A549 (cell line): ENCODE data around the gene GNAL. TPM values are rescaled to one million over a fixed set of nuclear protein-coding genes. Genes with fewer than 3 reads are reported as not detected.

Experiments
- ATAC-seq, 2 experiments: fragments of 200-7000 bp in 1 of 2; fragments of >200 bp in 1 of 2; cut with Nextera tagmentation in 1 of 2; cut with Tn5 transposase in 1 of 2; 3 replicates each; pipeline versions ENCODE4 v1.8.0 to v1.9.1; 2018 to 2020; ENCODE audit warnings: mild to moderate bottlenecking in 1 of 2, moderate library complexity in 1 of 2
- CTCF ChIA-PET: fragments of 300-600 bp; sonication (Branson Sonifier 250); formaldehyde crosslinking; extraction: SDS; loops from one replicate; lab custom pipeline; 2021; ENCODE audit warnings: antibody characterized with exemption, inconsistent platforms; lab: Yijun Ruan, JAX
- POLR2A ChIA-PET: fragments of 350-600 bp; formaldehyde crosslinking; extraction: SDS; loops from one replicate; lab custom pipeline; 2021; ENCODE audit warnings: antibody characterized with exemption, inconsistent platforms; lab: Yijun Ruan, JAX
- DNase-seq, 2 experiments: peaks; one replicate each; pipeline versions ENCODE4 v3.0.0 to v3.0.0-alpha.2; 2011 to 2016; ENCODE audit warnings: low read depth in 1 of 2, low spot score in 1 of 2
- FAIRE-seq: peaks from 2 replicates; lab custom pipeline; 2011; peaks lifted over from hg19 to GRCh38; lab: Jason Lieb, UNC
- H3K27ac ChIP-seq, 2 experiments: fragments of >200 bp; sonication (Bioruptor Twin); formaldehyde crosslinking; 3 replicates each; pipeline ENCODE4 v1.5.1; 2016 to 2017
- H3K4me1 ChIP-seq: fragments of >200 bp; sonication (Bioruptor Twin); formaldehyde crosslinking; 3 replicates; pipeline ENCODE4 v1.6.1; 2016
- H3K4me2 ChIP-seq: fragments of >200 bp; sonication (Bioruptor Twin); formaldehyde crosslinking; 3 replicates; pipeline ENCODE4 v1.6.1; 2016
- H3K4me3 ChIP-seq: fragments of >200 bp; sonication (Bioruptor Twin); formaldehyde crosslinking; 3 replicates; pipeline ENCODE4 v1.5.1; 2016
- H3K9me3 ChIP-seq: fragments of >200 bp; sonication (Bioruptor Twin); formaldehyde crosslinking; 3 replicates; pipeline ENCODE4 v1.6.1; 2016
- BHLHE40 ChIP-seq: IDR thresholded peaks from 2 replicates; pipeline ENCODE4 v1.6.1; 2012; ENCODE audit warnings: low read depth, low read length, inconsistent platforms
- CEBPB ChIP-seq, 2 experiments: fragments of >200 bp in 1 of 2; sonication (Bioruptor Twin) in 1 of 2; formaldehyde crosslinking in 1 of 2; IDR thresholded peaks; 2 replicates each; pipeline ENCODE4 v1.6.1; 2012 to 2016
- CHD2 ChIP-seq: fragments of 150-350 bp; IDR thresholded peaks from 2 replicates; pipeline ENCODE4 v1.6.1; 2014; ENCODE audit warnings: low read length; ENCODE audit not compliant: partially characterized antibody
- EHF ChIP-seq: fragments of 250-450 bp; sonication (Bioruptor Pico); IDR thresholded peaks from 2 replicates; pipeline ENCODE4 v1.5.0; 2020; ENCODE audit warnings: mild to moderate bottlenecking
- ESRRA ChIP-seq: fragments of 150-350 bp; IDR thresholded peaks from 2 replicates; pipeline ENCODE4 v1.6.1; 2014; ENCODE audit warnings: mild to moderate bottlenecking, low read length, borderline replicate concordance
- FOSL2 ChIP-seq, 2 experiments: fragments of 450-650 bp in 1 of 2; fragments of >200 bp in 1 of 2; sonication (Bioruptor Twin) in 1 of 2; formaldehyde crosslinking; IDR thresholded peaks; 2 replicates each; pipeline versions ENCODE4 v1.5.0 to v1.6.1; 2016 to 2020; ENCODE audit warnings: mild to moderate bottlenecking in 1 of 2, moderate library complexity in 1 of 2
- FOXS1 ChIP-seq: fragments of 250-450 bp; sonication (Bioruptor Pico); IDR thresholded peaks from 2 replicates; pipeline ENCODE4 v1.5.0; 2020; ENCODE audit warnings: mild to moderate bottlenecking, moderate library complexity
- HEYL ChIP-seq: fragments of 250-450 bp; sonication (Bioruptor Pico); IDR thresholded peaks from 2 replicates; pipeline ENCODE4 v1.8.0; 2021; ENCODE audit warnings: mild to moderate bottlenecking, moderate library complexity
- HOXB5 ChIP-seq: fragments of 250-450 bp; sonication (Bioruptor Pico); IDR thresholded peaks from 2 replicates; pipeline ENCODE4 v1.5.0; 2020; ENCODE audit warnings: mild to moderate bottlenecking, moderate library complexity
- MAZ ChIP-seq: fragments of 150-350 bp; IDR thresholded peaks from 2 replicates; pipeline ENCODE4 v1.6.1; 2014; ENCODE audit warnings: antibody characterized with exemption, low read depth, low read length, borderline replicate concordance
- NR3C1 ChIP-seq: fragments of >200 bp; sonication (Bioruptor Twin); formaldehyde crosslinking; IDR thresholded peaks from 3 replicates; pipeline ENCODE4 v1.6.1; 2017
- PHF8 ChIP-seq: fragments of 200-600 bp; sonication (generic); IDR thresholded peaks from 2 replicates; pipeline ENCODE4 v1.6.1; 2016; ENCODE audit warnings: low read depth, mild to moderate bottlenecking, antibody characterized with exemption, moderate library complexity, borderline replicate concordance
- POLR2A ChIP-seq: IDR thresholded peaks from 2 replicates; pipeline ENCODE4 v1.6.1; 2012; ENCODE audit warnings: mild to moderate bottlenecking, low read length
- RAD21 ChIP-seq, 2 experiments: fragments of >200 bp in 1 of 2; sonication (Bioruptor Twin) in 1 of 2; formaldehyde crosslinking in 1 of 2; IDR thresholded peaks in 1 of 2; conservative IDR thresholded peaks in 1 of 2; 2 replicates in 1 of 2; 3 replicates in 1 of 2; pipeline ENCODE4 v1.6.1; 2012 to 2018; ENCODE audit warnings: inconsistent platforms in 1 of 2
- RCOR1 ChIP-seq: fragments of 150-350 bp; IDR thresholded peaks from 2 replicates; pipeline ENCODE4 v1.6.1; 2014; ENCODE audit warnings: antibody characterized with exemption, low read length, low read depth
- RNF2 ChIP-seq: fragments of 200-600 bp; sonication (generic); IDR thresholded peaks from 2 replicates; pipeline ENCODE4 v1.6.1; 2016; ENCODE audit warnings: low read depth, mild to moderate bottlenecking, antibody characterized with exemption, moderate library complexity, borderline replicate concordance
- TFCP2L1 ChIP-seq: fragments of 250-450 bp; sonication (Bioruptor Pico); IDR thresholded peaks from 2 replicates; pipeline ENCODE4 v1.5.0; 2021; ENCODE audit warnings: mild to moderate bottlenecking
- TP53 ChIP-seq: fragments of 250-450 bp; sonication (Bioruptor Pico); IDR thresholded peaks from 2 replicates; pipeline ENCODE4 v1.5.0; 2021; ENCODE audit warnings: mild to moderate bottlenecking, moderate library complexity
- ZC3H11A ChIP-seq: fragments of 450-650 bp; IDR thresholded peaks from 2 replicates; pipeline ENCODE4 v1.6.1; 2014; ENCODE audit warnings: antibody characterized with exemption, mild to moderate bottlenecking
- ZFP36 ChIP-seq: fragments of 450-650 bp; IDR thresholded peaks from 2 replicates; pipeline ENCODE4 v1.6.1; 2014; ENCODE audit warnings: borderline replicate concordance; ENCODE audit not compliant: partially characterized antibody
- ZNF302 ChIP-seq: fragments of 250-450 bp; sonication (Bioruptor Pico); IDR thresholded peaks from 2 replicates; pipeline ENCODE4 v1.9.0; 2021; ENCODE audit warnings: inconsistent platforms, mild to moderate bottlenecking, moderate library complexity
- ZSCAN20 ChIP-seq: fragments of 250-450 bp; sonication (Bioruptor Pico); IDR thresholded peaks from 2 replicates; pipeline ENCODE4 v1.8.0; 2022; ENCODE audit warnings: mild to moderate bottlenecking, moderate library complexity
- WGBS: methylation state at CpG from one replicate; pipeline ENCODE4 v1.1.6; 2017; ENCODE audit errors: missing lambda C conversion rate; 5-methylcytosine and 5-hydroxymethylcytosine counted together
- polyA plus RNA-seq, 4 experiments: library from polyadenylated mRNA; depleted of rRNA in 3 of 4; stranded (reverse); fragments of >200 nt; fragmentation: RNase III in 1 of 4; extraction: RNeasy Plus Mini Kit Qiagen cat#74134 plus additional on column Dnase treatment in 1 of 4; gene quantifications; 2 replicates in 3 of 4; 3 replicates in 1 of 4; pipeline ENCODE4 v1.2.3, GENCODE V29; 2011 to 2017
- TF ChIP-seq, protein P1 (sequence below): fragments of 450-650 bp; IDR thresholded peaks from 2 replicates; pipeline ENCODE4 v1.6.1; 2014; ENCODE audit warnings: antibody characterized with exemption
- TF ChIP-seq, protein P2 (sequence below): fragments of 150-350 bp; IDR thresholded peaks from 2 replicates; pipeline ENCODE4 v1.6.1; 2014; ENCODE audit warnings: low read depth, mild to moderate bottlenecking, low read length
- TF ChIP-seq, protein P3 (sequence below): IDR thresholded peaks from 2 replicates; pipeline ENCODE4 v1.6.1; 2012; ENCODE audit warnings: low read depth, borderline replicate concordance
- TF ChIP-seq, protein P4 (sequence below): fragments of >200 bp; sonication (Bioruptor Twin); formaldehyde crosslinking; IDR thresholded peaks from 3 replicates; pipeline ENCODE4 v1.5.1; 2016

GNAL gene
- polyA plus RNA-seq, 2 of the 4 experiments (the other 2 are of a cell fraction), result 5.1 to 12.9 TPM

DNA sequence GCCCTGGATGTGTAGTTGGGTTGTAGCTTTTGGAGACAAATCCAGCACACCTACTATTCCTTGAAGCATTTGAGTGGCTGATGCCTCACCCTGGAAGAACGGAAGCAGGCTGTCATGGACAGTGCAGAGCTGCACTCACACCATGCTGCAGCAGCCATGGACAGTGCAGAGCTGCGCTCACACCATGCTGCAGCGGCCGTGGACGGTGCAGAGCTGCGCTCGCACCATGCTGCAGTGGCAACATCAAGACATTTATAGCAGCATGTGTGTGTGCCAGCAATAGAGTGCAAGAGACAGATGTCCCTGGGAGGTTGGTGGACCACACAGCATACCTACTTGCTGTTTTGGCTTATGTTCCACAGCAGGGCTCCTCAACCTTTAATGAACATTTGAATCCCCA is 30.6 kb downstream of the GNAL start:
- no peaks in the 10 kb centered on the region for H3K9me3 ChIP-seq
- FAIRE-seq (no peak), ATAC-seq (no peak), DNase-seq (no peak)
- no peak overlapping the region for H3K4me3 ChIP-seq
- no peak overlapping the region for H3K27ac ChIP-seq
- POLR2A ChIA-PET, result no interaction called here
- TF ChIP-seq CEBPB (IDR thresholded peaks at IDR 0.05) (no peak), PHF8 (no peak), FOXS1 (CRISPR knock-in tag) (no peak), ZFP36 (no peak), CHD2 (no peak)
- TF ChIP-seq, protein P1, sequence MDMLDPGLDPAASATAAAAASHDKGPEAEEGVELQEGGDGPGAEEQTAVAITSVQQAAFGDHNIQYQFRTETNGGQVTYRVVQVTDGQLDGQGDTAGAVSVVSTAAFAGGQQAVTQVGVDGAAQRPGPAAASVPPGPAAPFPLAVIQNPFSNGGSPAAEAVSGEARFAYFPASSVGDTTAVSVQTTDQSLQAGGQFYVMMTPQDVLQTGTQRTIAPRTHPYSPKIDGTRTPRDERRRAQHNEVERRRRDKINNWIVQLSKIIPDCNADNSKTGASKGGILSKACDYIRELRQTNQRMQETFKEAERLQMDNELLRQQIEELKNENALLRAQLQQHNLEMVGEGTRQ, result no peak
- TF ChIP-seq, protein P2, sequence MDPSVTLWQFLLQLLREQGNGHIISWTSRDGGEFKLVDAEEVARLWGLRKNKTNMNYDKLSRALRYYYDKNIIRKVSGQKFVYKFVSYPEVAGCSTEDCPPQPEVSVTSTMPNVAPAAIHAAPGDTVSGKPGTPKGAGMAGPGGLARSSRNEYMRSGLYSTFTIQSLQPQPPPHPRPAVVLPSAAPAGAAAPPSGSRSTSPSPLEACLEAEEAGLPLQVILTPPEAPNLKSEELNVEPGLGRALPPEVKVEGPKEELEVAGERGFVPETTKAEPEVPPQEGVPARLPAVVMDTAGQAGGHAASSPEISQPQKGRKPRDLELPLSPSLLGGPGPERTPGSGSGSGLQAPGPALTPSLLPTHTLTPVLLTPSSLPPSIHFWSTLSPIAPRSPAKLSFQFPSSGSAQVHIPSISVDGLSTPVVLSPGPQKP, result no peak
- WGBS, result 86% methylated on average over 7 of the region's 7 CpGs
- H3K4me1 ChIP-seq, result no peaks in the 10 kb centered on the region
- H3K4me2 ChIP-seq, result no peak overlapping the region
- CTCF ChIA-PET, result no interaction called here

DNA sequence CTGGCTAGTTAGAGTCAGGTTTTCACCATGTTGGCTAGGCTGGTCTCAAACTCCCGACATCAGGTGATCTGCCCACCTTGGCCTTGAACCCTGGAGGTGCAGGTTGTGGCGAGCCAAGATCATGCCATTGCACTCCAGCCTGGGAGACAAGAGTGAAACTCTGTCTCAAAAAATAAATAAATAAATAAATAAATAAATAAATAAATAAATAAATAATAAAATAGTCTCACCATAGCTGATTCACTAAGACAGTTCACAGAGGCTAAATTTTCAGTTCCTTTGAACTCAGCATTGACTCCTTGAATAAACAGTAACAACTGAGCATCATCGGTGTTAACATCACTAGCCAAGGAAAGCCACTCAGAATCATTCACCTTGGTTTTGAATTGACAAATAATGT is 32.7 kb downstream of the GNAL start:
- H3K27ac ChIP-seq, result no peak overlapping the region
- no peak overlapping the region for H3K4me3 ChIP-seq
- POLR2A ChIA-PET, result no interaction called here
- DNase-seq, result no peak
- H3K4me1 ChIP-seq, result no peaks in the 10 kb centered on the region
- no peak for FAIRE-seq
- no peaks in the 10 kb centered on the region for H3K9me3 ChIP-seq
- ATAC-seq, result no peak
- H3K4me2 ChIP-seq, result no peak overlapping the region
- 83% methylated on average over 3 of the region's 3 CpGs for WGBS
- CTCF ChIA-PET, result interaction anchor here (1.2 to 1.3 kb wide), 2 partner anchors 11 to 124 kb away, joined by 3 to 4 read pairs; no protein-coding TSS in a partner anchor
- TF ChIP-seq ZC3H11A, result peak; percentile 72
- no peak for TF ChIP-seq ZSCAN20

DNA sequence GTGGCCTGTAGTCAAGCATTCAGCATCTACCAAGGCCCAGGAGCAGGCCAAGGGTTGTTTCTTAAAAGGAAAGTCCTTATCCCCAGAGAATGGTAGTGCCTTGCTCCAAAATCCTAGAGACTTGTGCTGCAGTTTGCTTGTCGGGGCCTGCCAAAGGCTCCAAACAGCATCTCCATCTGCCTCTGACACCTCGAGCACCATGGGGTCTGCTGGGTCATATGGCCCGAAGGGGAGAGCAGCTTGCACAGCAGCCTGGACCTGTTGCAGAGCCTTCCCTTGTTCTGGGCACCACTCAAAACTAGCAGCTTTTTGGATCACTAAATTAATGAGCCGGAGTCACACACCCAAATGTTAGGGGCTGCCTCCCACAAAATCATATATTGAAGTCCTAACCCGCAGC is 35.7 kb downstream of the GNAL start:
- ATAC-seq (no peak), DNase-seq (no peak), FAIRE-seq (no peak)
- 87% methylated on average over 2 of the region's 5 CpGs for WGBS
- ChIA-PET POLR2A (no interaction called here), CTCF (interaction anchor here (5.7 kb wide), 1 partner anchor 69 kb away, joined by 64 read pairs; no protein-coding TSS in a partner anchor)
- H3K4me3 ChIP-seq, result no peak overlapping the region
- H3K9me3 ChIP-seq, result no peaks in the 10 kb centered on the region
- TF ChIP-seq EHF (CRISPR knock-in tag) (no peak), FOSL2 (IDR thresholded peaks at IDR 0.05) (no peak), FOSL2 (CRISPR knock-in tag; IDR thresholded peaks at IDR 0.05) (no peak), RAD21 (conservative IDR thresholded peaks at IDR 0.05 in 1 of 2, IDR thresholded peaks at IDR 0.05 in 1 of 2) (no peak), CEBPB (IDR thresholded peaks at IDR 0.05) (no peak), ESRRA (no peak)
- no peaks in the 10 kb centered on the region for H3K4me1 ChIP-seq
- H3K27ac ChIP-seq, result no peak overlapping the region
- no peak overlapping the region for H3K4me2 ChIP-seq

DNA sequence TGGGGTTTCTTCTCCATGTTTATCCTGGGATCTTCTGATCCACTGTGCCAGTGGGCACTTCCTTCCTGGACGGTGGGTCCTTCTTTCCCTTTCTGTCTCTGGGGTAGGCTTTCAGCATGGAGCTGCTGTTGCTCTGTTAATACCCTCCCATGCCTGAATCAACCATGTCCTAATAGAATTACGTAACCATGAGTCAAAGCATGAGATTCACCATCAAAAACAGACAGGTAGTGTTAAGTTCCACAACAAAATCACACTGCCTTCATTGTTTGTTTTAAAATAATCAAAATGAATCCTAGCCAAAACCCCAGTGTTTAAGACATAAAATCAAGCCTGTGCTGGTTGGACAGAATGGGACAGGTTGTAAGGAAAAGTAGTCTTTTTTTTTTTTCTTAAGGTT is 37.5 kb downstream of the GNAL start:
- H3K27ac ChIP-seq, result no peak overlapping the region
- DNase-seq (no peak), FAIRE-seq (no peak), ATAC-seq (no peak)
- ChIA-PET POLR2A (no interaction called here), CTCF (interaction anchor here (0.9 to 5.7 kb wide), 6 partner anchors 11 to 313 kb away, joined by 3 to 64 read pairs (median 10); no protein-coding TSS in a partner anchor)
- H3K4me3 ChIP-seq, result no peak overlapping the region
- H3K9me3 ChIP-seq, result no peaks in the 10 kb centered on the region
- H3K4me1 ChIP-seq, result no peaks in the 10 kb centered on the region
- H3K4me2 ChIP-seq, result no peak overlapping the region
- 49% methylated on average over 2 of the region's 2 CpGs for WGBS
- no peak for TF ChIP-seq ZSCAN20
- TF ChIP-seq FOXS1 (CRISPR knock-in tag), result no peak
- TF ChIP-seq POLR2A, result no peak
- TF ChIP-seq CEBPB (IDR thresholded peaks at IDR 0.05), result no peak
- TF ChIP-seq RNF2, result no peak
- TF ChIP-seq TP53, result no peak
- no peak for TF ChIP-seq BHLHE40
- TF ChIP-seq, protein P3, sequence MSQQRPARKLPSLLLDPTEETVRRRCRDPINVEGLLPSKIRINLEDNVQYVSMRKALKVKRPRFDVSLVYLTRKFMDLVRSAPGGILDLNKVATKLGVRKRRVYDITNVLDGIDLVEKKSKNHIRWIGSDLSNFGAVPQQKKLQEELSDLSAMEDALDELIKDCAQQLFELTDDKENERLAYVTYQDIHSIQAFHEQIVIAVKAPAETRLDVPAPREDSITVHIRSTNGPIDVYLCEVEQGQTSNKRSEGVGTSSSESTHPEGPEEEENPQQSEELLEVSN, result no peak
- TF ChIP-seq HEYL (CRISPR knock-in tag), result no peak
- TF ChIP-seq, protein P4, sequence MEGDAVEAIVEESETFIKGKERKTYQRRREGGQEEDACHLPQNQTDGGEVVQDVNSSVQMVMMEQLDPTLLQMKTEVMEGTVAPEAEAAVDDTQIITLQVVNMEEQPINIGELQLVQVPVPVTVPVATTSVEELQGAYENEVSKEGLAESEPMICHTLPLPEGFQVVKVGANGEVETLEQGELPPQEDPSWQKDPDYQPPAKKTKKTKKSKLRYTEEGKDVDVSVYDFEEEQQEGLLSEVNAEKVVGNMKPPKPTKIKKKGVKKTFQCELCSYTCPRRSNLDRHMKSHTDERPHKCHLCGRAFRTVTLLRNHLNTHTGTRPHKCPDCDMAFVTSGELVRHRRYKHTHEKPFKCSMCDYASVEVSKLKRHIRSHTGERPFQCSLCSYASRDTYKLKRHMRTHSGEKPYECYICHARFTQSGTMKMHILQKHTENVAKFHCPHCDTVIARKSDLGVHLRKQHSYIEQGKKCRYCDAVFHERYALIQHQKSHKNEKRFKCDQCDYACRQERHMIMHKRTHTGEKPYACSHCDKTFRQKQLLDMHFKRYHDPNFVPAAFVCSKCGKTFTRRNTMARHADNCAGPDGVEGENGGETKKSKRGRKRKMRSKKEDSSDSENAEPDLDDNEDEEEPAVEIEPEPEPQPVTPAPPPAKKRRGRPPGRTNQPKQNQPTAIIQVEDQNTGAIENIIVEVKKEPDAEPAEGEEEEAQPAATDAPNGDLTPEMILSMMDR, result no peak
- no peak for TF ChIP-seq TFCP2L1
- TF ChIP-seq RCOR1, result no peak
- no peak for TF ChIP-seq MAZ
- TF ChIP-seq HOXB5 (CRISPR knock-in tag), result no peak
- TF ChIP-seq NR3C1, result no peak
- no peak for TF ChIP-seq ZNF302
